ENCODE results near the gene PORCN. TPM values are rescaled to one million over a fixed set of nuclear protein-coding genes. Genes with fewer than 3 reads are reported as not detected.

Gene PORCN
- total and polyA plus RNA-seq, 4 donors: 11.2 to 26.7 (median 19.1) TPM

DNA sequence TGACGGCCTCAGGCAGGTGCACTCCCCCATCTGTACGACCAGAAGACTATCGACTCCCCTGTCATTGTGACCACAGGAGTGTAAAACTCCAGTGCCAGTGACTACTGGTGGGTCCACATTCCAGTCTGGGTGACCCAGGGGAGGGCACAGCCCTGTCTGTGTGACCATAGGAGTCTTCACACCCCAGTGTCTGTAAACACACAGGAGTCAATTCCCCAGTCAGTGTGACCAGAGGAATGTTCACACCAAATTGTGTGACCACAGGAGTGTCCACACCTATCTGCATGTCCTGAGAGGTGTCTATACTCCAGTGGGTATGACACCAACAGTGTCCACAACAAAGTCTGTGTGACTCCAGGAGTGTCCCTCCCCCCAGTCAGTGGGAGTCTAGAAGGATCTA lies 20.8 kb upstream of the PORCN start:
- Histone ChIP-seq H3K4me1 (ENCODE audit: control insufficient read depth, insufficient read depth, low read length) (peaks cover under 1% of the 10 kb centered on the region), H3K27ac (ENCODE audit: low read depth, low read length) (no peak overlapping the region), H3K27me3 (ENCODE audit: control insufficient read depth, insufficient read depth, low read length) (no peaks in the 10 kb centered on the region), H3K9me3 (ENCODE audit: control insufficient read depth, insufficient read depth, low read length) (no peaks in the 10 kb centered on the region), H3K36me3 (ENCODE audit: control insufficient read depth, insufficient read depth, low read length) (no peaks in the 10 kb centered on the region), H3K4me3 (ENCODE audit: low read depth, low read length) (no peak overlapping the region)
- WGBS (ENCODE audit: insufficient coverage): 69% methylated on average over 3 of the region's 3 CpGs
- DNase-seq (ENCODE audit: low read depth in 4 of 6, low spot score in 6 of 6): no peak

DNA sequence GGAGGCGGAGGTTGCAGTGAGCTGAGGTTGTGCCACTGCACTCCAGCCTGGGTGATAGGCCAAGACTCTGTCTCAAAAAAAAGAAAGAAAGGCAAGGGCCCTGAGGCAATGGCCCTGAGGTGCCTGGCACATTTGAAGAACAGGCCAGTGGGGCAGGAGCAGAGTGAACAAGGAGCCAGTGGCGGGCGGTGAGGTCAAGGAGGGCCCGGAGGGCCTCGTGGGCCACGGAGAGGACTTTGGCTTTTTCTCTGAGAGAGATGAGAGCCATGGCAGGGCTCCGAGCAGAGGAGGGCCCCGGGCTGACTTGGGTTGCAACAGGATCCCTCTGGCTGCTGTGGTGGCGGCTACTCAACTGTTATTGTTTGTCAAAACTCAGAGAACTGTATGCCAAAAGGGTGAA lies 19.5 kb upstream of the PORCN start:
- Histone ChIP-seq H3K4me1 (ENCODE audit: control insufficient read depth, insufficient read depth, low read length) (peaks cover 11% of the 10 kb centered on the region), H3K27me3 (ENCODE audit: control insufficient read depth, insufficient read depth, low read length) (no peaks in the 10 kb centered on the region), H3K9me3 (ENCODE audit: control insufficient read depth, insufficient read depth, low read length) (no peaks in the 10 kb centered on the region), H3K27ac (ENCODE audit: low read depth, low read length) (no peak overlapping the region), H3K4me3 (ENCODE audit: low read depth, low read length) (no peak overlapping the region), H3K36me3 (ENCODE audit: control insufficient read depth, insufficient read depth, low read length) (no peaks in the 10 kb centered on the region)
- DNase-seq (ENCODE audit: low read depth in 4 of 6, low spot score in 6 of 6): no peak
- WGBS (ENCODE audit: insufficient coverage): 82% methylated on average over 6 of the region's 9 CpGs

DNA sequence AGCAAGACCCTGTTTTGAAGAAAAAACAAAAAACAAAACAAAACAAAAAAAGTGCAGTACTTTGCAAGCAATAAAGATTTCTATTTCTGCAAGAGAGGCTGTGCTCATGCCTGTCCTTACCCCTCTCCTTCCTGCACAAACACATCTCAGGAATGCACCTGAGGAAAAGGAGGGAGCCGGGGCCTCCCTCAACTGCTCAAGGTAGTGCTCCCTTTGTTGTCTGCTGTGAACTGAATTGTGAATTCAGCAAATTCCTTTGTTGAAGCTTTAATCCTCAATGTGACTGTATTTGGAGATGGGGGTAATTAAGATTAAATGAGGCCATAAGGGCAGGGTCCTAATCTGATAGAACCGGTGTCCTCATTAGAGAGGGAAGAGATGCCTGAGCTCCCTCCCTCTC lies 18.9 kb upstream of the PORCN start:
- H3K4me1 ChIP-seq (ENCODE audit: control insufficient read depth, insufficient read depth, low read length): peaks cover 11% of the 10 kb centered on the region
- DNase-seq (ENCODE audit: low read depth in 4 of 6, low spot score in 6 of 6): no peak
- no peak overlapping the region for H3K27ac ChIP-seq (ENCODE audit: low read depth, low read length)
- WGBS (ENCODE audit: insufficient coverage): no CpG with 5 or more reads among the region's 2 CpGs
- H3K36me3 ChIP-seq (ENCODE audit: control insufficient read depth, insufficient read depth, low read length): no peaks in the 10 kb centered on the region
- no peak overlapping the region for H3K4me3 ChIP-seq (ENCODE audit: low read depth, low read length)
- no peaks in the 10 kb centered on the region for H3K27me3 ChIP-seq (ENCODE audit: control insufficient read depth, insufficient read depth, low read length)
- H3K9me3 ChIP-seq (ENCODE audit: control insufficient read depth, insufficient read depth, low read length): no peaks in the 10 kb centered on the region

DNA sequence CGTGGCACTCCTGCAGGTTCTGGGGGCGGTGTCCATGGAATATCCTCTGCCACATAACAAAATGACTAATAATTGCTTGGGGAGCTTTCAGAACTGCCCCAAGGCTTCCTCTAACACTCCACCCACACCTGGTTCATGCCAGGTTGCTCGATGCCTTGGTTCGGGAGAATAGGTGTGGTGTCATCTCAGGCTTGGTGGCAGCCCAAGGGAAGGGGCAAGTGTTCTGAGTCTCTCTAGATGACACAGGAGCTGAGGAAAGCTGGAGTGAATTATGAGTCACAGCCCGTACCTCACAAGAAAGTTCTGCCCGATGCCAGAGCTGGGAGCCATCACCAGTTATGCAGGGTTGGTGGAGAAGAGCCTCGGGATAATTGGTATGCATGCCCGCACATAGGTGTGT lies 18.1 kb upstream of the PORCN start:
- H3K9me3 ChIP-seq (ENCODE audit: control insufficient read depth, insufficient read depth, low read length): no peaks in the 10 kb centered on the region
- no peak for DNase-seq (ENCODE audit: low read depth in 4 of 6, low spot score in 6 of 6)
- H3K4me3 ChIP-seq (ENCODE audit: low read depth, low read length): no peak overlapping the region
- peaks cover 11% of the 10 kb centered on the region for H3K4me1 ChIP-seq (ENCODE audit: control insufficient read depth, insufficient read depth, low read length)
- no peaks in the 10 kb centered on the region for H3K27me3 ChIP-seq (ENCODE audit: control insufficient read depth, insufficient read depth, low read length)
- 69% methylated on average over 6 of the region's 8 CpGs for WGBS (ENCODE audit: insufficient coverage)
- no peak overlapping the region for H3K27ac ChIP-seq (ENCODE audit: low read depth, low read length)
- H3K36me3 ChIP-seq (ENCODE audit: control insufficient read depth, insufficient read depth, low read length): no peaks in the 10 kb centered on the region

DNA sequence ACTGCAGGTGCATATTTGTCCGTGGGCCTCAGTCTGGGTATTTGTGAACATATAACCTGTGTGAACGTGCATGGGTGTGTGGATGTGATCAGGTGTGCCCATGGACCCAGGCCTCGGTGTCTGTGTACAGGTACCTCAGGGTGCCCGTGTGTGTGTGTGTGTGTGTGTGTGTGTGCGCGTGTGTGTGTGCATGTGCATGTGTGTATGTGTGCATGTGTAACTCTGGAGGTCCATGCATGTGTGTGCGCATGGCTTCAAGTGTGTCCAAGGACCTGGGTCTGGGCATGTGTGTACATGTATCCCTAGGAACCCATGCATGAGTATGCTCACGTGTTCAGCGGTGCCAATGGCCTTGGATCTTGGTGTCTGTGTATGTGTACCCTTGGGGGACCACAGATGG lies 17.0 kb upstream of the PORCN start:
- Histone ChIP-seq H3K36me3 (ENCODE audit: control insufficient read depth, insufficient read depth, low read length) (no peaks in the 10 kb centered on the region), H3K9me3 (ENCODE audit: control insufficient read depth, insufficient read depth, low read length) (no peaks in the 10 kb centered on the region), H3K27ac (ENCODE audit: low read depth, low read length) (no peak overlapping the region), H3K4me3 (ENCODE audit: low read depth, low read length) (no peak overlapping the region), H3K4me1 (ENCODE audit: control insufficient read depth, insufficient read depth, low read length) (peaks cover 11% of the 10 kb centered on the region), H3K27me3 (ENCODE audit: control insufficient read depth, insufficient read depth, low read length) (no peaks in the 10 kb centered on the region)
- WGBS (ENCODE audit: insufficient coverage): 87% methylated on average over 9 of the region's 9 CpGs
- DNase-seq (ENCODE audit: low read depth in 4 of 6, low spot score in 6 of 6): no peak

DNA sequence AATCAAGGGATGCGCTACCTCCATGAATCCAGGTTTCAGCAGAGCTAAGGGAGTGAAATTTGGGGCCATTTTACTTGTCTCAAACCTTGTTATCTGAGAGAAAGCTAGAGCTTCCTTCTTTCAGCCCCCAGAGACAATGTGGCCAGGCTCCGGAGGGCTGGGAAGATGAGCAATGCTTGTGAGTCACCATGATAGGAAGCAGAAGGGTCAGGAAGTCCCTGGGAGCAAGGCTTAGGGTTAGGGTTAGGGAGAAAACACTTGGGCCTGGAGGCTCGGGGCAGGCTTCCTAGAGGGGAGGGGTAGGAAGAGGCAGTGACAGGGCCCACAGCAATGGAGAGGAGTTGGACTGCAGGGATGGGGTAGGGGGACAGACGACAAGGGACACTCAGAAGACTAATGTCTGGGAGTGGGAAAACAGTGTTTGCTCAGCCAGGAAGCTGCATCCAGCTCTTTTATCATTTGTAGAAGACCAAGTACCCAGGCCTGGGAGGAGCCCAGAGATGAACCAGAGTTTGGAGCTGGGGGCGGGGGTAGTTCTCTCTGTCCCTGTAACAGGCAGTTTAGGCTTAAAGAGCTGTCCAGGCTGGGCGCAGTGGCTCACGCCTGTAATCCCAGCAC lies 16.4 kb upstream of the PORCN start:
- 73% methylated on average over 6 of the region's 7 CpGs for whole genome bisulfite sequencing (ENCODE audit: insufficient coverage)
- H3K9me3 ChIP-seq (ENCODE audit: control insufficient read depth, insufficient read depth, low read length): no peaks in the 10 kb centered on the region
- no peaks in the 10 kb centered on the region for H3K36me3 ChIP-seq (ENCODE audit: control insufficient read depth, insufficient read depth, low read length)
- no peak overlapping the region for H3K4me3 ChIP-seq (ENCODE audit: low read depth, low read length)
- peaks cover 11% of the 10 kb centered on the region for H3K4me1 ChIP-seq (ENCODE audit: control insufficient read depth, insufficient read depth, low read length)
- no peak overlapping the region for H3K27ac ChIP-seq (ENCODE audit: low read depth, low read length)
- no peaks in the 10 kb centered on the region for H3K27me3 ChIP-seq (ENCODE audit: control insufficient read depth, insufficient read depth, low read length)
- DNase-seq (ENCODE audit: low read depth in 4 of 6, low spot score in 6 of 6): no peak

DNA sequence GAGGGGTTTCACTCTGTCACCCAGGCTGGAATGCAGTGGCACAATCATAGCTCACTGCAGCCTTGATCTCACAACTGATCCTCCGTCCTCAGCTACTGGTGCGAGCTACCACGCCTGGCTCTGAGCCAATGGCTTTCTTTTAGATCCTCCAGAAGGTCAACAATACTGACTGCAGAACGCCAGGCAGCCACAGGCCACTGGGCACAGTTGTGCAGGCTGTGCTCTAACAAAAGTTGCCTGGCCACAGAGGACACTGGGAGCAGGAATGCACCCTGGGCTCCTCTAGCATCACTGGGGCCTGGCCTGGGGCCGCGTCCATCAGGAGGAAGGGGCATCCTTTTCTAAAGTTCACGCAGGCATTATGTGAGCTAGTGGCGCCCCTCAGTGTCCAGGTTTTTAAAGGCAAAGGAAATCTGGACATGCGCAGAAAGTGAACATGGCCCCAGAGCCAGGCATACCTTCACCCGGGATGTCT lies 14.9 kb upstream of the PORCN start:
- Histone ChIP-seq H3K9me3 (ENCODE audit: control insufficient read depth, insufficient read depth, low read length) (no peaks in the 10 kb centered on the region), H3K27ac (ENCODE audit: low read depth, low read length) (no peak overlapping the region), H3K4me3 (ENCODE audit: low read depth, low read length) (no peak overlapping the region), H3K36me3 (ENCODE audit: control insufficient read depth, insufficient read depth, low read length) (no peaks in the 10 kb centered on the region), H3K4me1 (ENCODE audit: control insufficient read depth, insufficient read depth, low read length) (peaks cover 11% of the 10 kb centered on the region), H3K27me3 (ENCODE audit: control insufficient read depth, insufficient read depth, low read length) (no peaks in the 10 kb centered on the region)
- DNase-seq (ENCODE audit: low read depth in 4 of 6, low spot score in 6 of 6): peak in 4 of 6 donors; percentile 18 to 76 (median 56)
- 34% methylated on average over 10 of the region's 10 CpGs for WGBS (ENCODE audit: insufficient coverage)

DNA sequence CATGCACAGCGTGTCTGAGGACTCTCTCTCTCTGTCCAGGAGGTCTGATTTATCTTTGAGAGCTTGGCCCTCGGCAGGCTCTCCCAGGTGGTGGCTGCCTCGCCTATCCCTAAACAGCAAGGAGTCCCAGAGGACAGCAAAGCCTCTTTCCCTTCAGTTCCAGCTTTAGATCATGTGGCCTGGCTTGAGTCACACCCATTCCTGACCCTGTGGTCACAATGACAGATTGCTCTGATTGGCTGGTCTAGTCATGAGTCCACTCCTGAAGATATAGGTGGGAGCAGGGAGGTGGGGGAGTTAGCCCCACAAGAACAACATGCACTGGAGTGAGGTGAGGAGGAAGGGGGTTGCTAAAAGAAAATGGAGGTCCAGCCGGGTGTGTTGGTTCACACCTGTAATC lies 12.1 kb upstream of the PORCN start:
- Histone ChIP-seq H3K4me1 (ENCODE audit: control insufficient read depth, insufficient read depth, low read length) (peaks cover 11% of the 10 kb centered on the region), H3K27ac (ENCODE audit: low read depth, low read length) (no peak overlapping the region), H3K4me3 (ENCODE audit: low read depth, low read length) (no peak overlapping the region), H3K36me3 (ENCODE audit: control insufficient read depth, insufficient read depth, low read length) (no peaks in the 10 kb centered on the region), H3K27me3 (ENCODE audit: control insufficient read depth, insufficient read depth, low read length) (no peaks in the 10 kb centered on the region), H3K9me3 (ENCODE audit: control insufficient read depth, insufficient read depth, low read length) (no peaks in the 10 kb centered on the region)
- DNase-seq (ENCODE audit: low read depth in 4 of 6, low spot score in 6 of 6): no peak
- WGBS (ENCODE audit: insufficient coverage): 47% methylated on average over 3 of the region's 4 CpGs

DNA sequence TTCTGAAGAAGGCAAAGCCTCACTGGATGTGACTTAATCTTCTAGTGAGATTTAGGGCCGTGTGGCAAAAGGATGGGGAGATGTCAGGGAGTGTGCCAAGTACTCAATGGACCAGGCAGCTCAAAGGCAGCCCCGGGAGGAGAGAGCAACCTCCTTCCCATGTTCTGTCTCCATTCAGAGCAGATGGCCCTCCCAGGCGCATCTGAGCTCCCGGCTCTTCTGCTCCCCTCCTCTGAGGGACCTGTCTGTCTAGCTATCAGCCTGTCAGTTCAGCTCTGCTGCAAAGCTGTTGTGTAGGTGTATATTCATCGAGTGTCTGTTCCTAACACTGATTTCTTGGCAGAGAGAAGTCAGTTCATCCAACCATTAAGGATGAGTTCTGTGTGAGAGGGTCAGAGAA lies 10.9 kb upstream of the PORCN start:
- Histone ChIP-seq H3K27me3 (ENCODE audit: control insufficient read depth, insufficient read depth, low read length) (no peaks in the 10 kb centered on the region), H3K4me3 (ENCODE audit: low read depth, low read length) (no peak overlapping the region), H3K4me1 (ENCODE audit: control insufficient read depth, insufficient read depth, low read length) (peaks cover 11% of the 10 kb centered on the region), H3K9me3 (ENCODE audit: control insufficient read depth, insufficient read depth, low read length) (no peaks in the 10 kb centered on the region), H3K27ac (ENCODE audit: low read depth, low read length) (no peak overlapping the region), H3K36me3 (ENCODE audit: control insufficient read depth, insufficient read depth, low read length) (no peaks in the 10 kb centered on the region)
- 35% methylated on average over 2 of the region's 5 CpGs for WGBS (ENCODE audit: insufficient coverage)
- DNase-seq (ENCODE audit: low read depth in 4 of 6, low spot score in 6 of 6): no peak

DNA sequence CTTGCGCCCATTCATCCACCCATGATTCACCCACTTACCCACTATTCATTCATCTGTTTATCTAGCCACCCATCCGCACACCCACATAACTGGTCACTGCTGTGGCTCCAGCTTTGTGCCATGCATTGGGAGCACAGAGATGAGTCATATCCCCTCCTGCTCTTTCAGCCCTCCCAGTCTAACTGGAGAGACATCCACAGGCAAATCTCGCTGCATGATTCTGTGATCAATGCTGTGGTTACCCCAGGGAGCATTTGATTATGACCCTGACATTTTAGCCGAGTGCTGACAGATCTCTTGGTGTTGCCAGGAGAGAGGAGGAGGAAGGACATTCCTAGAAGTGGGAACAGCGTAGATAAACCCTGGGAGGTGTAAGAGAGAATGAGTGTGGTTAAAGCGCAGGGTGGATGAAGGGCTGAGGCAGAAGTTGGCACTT lies 10.4 kb upstream of the PORCN start:
- no peaks in the 10 kb centered on the region for H3K9me3 ChIP-seq (ENCODE audit: control insufficient read depth, insufficient read depth, low read length)
- no peak overlapping the region for H3K4me3 ChIP-seq (ENCODE audit: low read depth, low read length)
- H3K27me3 ChIP-seq (ENCODE audit: control insufficient read depth, insufficient read depth, low read length): no peaks in the 10 kb centered on the region
- no peaks in the 10 kb centered on the region for H3K36me3 ChIP-seq (ENCODE audit: control insufficient read depth, insufficient read depth, low read length)
- H3K4me1 ChIP-seq (ENCODE audit: control insufficient read depth, insufficient read depth, low read length): peaks cover 8% of the 10 kb centered on the region
- no peak overlapping the region for H3K27ac ChIP-seq (ENCODE audit: low read depth, low read length)
- DNase-seq (ENCODE audit: low read depth in 4 of 6, low spot score in 6 of 6): no peak
- WGBS (ENCODE audit: insufficient coverage): 70% methylated on average over 5 of the region's 6 CpGs
